Limb (tissue), 2 donors: ENCODE data around the gene METRN.
"Not testable (repeated sequence)": the region's sequence is repeated elsewhere in the genome, so short reads cannot be mapped to it uniquely, and the experiment has no call there.

Experiments used
- DNase-seq, 2 donors: peaks; one replicate each; pipeline ENCODE4 v3.0.0-alpha.2; 2016; ENCODE audit errors: extremely low spot score in 2 of 2

Gene METRN

DNA sequence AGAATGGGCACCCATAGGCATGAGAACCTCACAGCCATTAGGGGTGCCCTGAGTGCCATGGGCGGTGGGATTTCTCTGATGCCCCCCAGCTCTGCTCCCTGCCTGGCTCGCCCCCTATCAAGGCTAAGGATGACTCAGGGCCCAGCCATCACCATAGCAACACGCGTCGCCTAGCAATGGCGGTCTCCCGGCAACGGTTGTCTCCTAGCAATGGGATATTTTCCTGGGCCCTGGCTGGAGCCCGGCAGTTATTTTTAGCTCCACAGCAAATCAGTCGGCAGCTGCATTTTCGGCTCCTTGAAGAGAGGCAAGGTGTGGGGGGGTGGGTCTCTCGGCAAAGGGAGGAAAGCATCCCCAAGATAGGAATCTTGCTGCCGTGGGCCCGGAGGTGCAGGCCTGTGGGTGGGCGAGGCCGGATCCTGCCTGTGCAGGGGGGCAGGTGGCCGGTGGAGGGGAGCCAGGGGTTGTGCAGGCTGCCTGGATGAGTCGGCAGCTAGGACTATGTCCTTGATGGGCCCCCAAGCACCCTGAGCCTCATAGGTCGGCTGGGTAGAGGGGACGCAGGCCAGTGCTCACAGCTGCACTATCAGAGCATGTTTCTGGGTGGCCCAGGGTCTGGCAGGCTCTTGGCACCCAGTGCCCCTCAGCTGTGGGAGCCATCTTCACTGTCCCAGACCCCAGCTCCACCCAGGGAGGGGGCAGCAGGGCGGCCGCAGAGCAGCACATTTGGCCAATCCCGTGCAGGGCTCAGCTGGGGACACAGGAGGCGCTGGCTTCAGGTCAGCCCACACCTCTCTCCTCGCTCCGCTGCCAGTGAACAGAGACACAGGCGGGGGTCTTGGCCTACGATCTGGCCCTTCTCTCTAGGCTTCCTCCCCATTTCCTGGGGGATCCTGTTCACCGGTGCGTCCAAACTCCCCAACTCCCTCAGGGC lies 5.1 kb upstream of the METRN start:
- DNase-seq, result peak; percentile 65 to 89

DNA sequence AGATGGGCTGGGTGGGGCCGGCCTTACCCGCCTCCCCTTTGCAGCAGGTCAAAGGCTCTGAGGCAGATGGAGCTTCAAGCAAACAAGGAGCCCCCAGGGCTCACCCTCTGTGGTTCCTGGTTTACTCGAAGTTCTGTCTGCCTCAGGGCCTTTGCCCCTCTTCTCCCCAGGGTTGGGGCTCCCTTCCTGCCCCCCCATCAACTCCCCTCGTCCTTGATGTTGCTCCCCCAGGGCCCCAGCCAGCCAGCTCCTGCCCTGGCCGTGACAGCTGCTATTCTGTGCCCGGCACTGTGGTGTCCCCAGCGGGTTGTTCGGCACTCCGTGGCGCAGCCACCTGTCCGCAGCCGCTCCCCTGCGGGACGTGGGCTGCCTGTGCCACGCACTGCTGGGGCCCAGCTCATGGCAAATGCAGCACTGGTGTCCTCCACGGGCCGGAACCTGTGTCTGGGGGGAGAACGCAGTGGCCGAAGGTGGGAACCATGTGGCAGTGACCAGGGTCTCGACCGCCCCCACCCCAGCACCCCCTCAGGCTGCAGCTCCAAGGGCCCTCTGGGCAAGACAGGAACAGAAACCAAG lies 4.3 kb upstream of the METRN start:
- no peak for DNase-seq

DNA sequence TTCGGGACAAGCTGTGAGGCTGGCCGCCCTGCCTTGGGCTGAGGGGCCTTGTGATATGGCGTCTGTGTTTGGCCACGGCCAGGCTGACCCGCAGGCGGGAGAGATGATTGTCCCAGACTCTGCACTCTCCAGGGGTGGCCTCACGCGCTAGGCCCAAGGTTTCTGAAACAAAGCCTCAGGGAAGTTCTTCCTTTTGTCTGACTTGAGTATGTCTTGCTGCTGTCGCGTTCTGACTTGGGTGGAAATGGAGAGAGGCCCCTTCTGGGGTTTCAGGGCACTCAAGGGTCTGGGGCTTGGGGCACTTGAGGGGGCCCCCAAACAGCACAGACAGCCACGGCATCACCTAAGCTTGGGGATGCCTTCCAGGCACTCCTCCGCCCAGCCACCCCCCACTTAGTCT lies 3.8 kb upstream of the METRN start:
- DNase-seq, result no peak

DNA sequence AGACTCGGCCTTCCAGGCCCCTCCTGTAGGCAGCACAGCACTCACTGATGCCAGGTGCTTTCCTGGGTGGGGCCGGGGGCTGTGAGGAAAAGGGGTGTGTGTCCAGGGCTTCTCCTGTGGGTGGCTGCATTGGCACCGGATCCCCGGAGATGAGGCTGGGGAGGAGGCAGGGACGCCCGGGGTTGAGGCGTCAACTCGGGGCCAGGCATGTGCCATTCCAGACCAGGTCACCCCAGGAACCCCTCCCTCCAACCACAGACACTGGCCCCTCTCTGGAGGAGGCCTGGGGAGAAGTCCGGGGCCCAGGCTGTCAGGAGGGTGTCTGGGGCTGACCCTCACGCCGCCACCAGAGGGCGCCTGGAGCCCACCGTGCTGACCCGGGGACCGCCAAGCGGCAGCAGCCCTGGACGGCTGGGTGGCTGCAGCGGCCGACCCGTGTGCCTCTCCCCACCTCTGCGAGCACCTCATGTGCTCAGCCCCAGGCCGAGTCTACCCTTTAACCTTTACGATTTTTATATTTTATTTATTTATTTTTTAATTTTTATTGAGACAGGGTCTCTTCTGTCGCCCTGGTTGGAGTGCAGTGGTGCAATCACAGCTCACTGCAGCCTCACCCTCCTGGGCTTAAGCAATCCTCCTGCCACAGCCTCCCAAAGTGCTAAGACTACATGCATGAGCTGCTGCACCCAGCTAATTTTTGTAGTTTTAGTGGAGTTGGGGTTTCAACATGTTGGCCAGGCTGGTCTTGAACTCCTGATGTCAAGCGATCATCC lies 3.2 kb upstream of the METRN start:
- DNase-seq, result peak; percentile 50 to 85

DNA sequence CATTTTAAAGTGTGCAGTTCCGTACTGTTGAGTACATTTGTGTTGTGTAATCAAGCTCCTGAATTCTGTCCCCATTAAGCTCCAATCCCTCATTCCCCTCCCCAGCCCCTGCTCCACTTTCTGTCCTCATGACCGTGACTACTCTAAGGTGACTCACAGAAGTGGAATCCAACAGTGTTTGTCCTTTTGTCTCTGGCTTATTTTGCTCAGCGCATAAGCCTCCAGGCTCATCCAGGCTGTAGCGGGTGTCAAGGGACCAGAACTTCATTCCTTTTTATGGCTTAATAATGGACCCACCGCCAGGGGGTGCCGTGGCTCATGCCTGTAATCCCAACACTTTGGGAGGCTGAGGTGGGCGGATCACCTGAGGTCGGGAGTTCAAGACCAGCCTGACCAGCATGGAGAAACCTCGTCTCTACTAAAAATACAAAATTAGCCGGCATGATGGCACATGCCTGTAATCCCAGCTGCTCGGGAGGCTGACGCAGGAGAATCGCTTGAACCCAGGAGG lies 2.1 kb upstream of the METRN start:
- DNase-seq, result not testable (repeated sequence)

DNA sequence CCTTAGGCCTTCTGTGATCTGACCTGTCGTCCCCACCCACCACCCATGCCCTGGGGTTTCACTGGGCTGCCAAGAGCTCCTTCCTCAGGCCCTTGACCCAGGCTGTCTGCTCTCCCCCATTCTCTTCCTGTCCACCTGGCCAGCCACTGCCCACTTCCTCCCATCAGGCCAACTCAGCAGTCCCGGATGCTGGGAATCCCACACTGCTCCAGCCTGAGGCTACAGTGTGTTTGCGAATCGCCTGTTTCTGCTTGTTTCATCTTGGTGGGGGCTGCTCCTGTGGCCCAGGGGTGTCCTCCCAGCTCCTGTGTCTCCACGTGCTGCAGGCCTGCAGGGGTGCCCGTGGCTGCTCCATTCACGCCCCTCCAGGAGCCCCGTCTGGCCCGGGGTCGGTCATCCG lies 839 bp upstream of the METRN start:
- DNase-seq, result no peak

DNA sequence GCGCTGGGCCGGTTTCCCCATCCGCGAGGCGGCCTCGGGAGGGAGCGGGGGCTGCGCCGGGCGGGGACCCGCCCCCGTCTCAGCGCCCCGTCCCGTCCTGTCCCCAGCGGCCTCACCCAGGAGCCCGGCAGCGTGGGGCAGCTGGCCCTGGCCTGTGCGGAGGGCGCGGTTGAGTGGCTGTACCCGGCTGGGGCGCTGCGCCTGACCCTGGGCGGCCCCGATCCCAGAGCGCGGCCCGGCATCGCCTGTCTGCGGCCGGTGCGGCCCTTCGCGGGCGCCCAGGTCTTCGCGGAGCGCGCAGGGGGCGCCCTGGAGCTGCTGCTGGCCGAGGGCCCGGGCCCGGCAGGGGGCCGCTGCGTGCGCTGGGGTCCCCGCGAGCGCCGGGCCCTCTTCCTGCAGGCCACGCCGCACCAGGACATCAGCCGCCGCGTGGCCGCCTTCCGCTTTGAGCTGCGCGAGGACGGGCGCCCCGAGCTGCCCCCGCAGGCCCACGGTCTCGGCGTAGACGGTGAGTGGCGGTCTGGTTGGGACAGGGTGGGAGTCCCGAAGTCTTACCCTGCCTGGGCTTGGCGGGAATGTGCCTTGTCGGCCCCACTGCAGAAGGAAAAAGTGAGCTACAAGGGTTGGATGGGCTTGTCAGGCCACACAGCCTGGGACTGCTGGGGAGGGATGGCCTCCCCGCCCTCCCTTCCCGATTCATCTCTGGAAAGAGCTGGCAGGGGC lies 720 bp downstream of the METRN start:
- no peak for DNase-seq

DNA sequence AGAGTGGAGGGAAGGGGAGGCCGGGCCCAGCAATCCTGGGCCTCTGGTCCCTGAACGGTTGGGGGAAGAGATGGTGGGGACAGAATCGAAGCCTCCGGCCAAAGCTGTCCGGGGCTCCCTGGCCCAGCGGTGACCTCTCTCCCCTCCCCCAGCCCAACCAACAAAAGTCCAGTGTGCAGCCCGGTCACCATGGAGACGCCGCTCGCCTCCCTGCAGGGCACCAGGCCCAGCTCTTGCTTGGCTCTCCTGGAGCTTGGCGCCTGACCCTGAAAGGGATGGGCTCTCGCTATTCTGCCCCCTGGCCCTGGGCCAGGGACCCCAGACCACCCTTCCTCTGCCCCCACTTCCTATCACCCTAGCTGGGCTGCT lies 1.3 kb downstream of the METRN start:
- DNase-seq, result peak in 1 of 2 donors; percentile 71

DNA sequence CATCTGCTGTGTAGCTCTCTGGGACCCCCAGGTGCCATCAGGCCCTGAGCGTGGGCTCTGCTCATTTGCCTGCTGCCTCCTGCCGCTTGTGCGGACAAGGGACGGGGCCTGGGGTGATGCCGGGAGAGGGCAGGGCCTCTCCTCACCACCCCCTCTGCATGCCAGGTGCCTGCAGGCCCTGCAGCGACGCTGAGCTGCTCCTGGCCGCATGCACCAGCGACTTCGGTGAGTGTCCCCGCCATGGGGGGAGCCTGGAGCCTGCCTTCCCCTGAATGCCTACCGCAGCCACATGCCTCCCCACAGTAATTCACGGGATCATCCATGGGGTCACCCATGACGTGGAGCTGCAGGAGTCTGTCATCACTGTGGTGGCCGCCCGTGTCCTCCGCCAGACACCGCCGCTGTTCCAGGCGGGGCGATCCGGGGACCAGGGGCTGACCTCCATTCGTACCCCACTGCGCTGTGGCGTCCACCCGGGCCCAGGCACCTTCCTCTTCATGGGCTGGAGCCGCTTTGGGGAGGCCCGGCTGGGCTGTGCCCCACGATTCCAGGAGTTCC lies 1.9 kb downstream of the METRN start:
- no peak for DNase-seq

DNA sequence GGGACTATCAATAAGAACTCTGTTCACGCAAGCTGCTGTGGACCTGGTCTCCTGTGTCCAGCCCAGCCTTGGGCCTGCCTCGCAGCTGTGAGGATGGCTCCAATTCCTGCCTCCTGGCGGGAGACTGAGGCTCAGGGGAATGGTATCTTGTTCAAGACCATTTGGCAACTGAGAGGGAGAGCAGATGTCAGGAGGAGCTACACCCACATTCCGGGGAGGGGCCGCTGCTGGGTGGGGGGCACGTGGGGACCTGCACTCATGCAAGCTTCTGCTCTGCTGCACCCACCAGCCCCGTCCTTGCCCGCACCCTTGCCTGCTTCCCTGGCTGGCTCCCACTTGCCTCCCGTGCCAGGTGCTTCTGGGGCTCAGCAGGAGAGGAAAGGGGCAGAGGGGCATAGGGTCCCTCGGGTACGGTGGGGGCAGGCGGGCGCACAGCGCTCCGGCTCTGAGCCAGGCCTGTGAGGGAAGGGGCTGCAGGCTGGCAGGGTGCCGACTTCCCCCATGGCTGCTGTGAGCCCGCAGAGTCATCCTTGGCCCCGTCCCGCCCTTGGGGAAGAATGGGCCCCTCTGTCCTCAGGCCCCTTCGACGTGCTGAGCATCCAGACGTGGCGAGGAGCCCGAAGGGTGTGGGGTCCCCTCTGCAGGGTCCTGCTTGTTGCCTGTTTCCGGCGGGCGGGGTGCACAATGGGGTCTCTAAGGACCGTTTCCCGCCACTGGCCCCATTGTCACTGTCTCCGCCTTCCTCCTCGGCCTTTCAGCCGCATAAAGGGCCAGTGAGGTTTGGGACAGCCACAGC lies 2.7 kb downstream of the METRN start:
- peak in 1 of 2 donors; percentile 68 for DNase-seq

DNA sequence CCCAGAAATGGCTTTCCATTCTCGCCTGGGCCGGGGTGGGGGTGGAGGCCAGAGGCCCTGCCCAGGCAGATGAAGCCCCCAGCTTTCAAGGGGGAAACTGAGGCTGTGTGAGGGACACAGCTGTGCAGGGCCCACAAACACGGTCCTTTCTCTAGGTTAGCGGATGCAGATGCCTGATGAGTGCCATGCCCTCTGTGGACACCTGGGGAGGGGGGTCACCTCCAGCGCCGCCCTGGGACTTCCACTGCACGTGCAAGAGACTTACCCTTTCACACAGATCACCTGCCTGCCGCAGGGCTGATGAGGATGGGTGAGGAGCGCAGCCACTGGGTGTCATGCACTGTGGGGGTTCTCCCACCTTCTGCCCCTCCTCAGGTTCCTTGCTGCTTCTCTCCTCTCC lies 3.5 kb downstream of the METRN start:
- no peak for DNase-seq

DNA sequence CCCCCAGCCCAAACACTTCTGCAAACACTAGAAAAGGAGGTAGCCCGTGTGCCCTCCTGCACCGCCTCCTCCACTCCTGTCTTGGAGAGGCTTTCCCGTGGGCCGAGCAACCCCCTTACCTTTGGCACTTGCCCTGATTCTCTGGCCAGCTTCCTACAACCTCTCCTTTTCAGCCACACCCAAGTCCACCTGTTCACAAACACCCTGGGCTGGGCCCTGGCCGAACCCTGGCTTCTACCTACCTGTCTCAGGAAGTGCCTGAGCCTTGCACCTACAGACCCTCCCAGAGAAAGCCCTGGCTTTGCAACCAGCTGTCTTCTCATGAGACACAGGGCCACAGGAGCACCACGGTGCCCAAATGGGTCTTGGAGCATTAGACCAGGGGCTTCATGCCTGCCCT lies 4.0 kb downstream of the METRN start:
- DNase-seq, result no peak

DNA sequence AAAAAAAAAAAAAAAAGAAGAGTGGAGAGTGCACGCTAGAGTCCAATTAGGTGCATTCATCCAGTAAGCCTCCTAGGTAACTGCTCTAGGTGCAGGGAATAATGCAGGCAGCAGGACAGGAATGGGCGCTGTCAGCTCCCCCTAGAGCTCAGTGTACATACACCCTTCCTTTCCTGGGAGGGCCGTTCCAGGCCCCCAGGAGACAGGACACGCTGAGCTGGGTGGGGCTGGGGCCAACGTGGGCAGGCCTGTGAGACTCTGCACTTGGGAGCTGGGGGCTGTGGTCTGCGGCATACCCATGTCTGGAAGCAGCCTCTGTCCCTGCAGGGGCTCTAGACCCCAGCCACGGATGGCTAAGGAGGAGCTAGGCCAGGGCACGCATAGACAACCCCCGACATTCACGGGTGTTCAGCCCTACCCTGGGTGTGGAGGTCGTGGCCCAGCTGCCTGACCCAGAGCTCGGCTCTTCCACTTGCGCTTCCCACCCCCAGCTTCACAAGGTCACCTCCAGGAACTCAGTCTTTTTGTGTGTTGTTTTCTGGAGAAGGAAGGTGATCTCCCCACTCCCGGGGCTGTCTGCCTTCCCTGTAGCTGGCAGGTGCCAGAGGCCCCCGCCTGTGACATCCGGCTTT lies 5.0 kb downstream of the METRN start:
- no peak for DNase-seq

DNA sequence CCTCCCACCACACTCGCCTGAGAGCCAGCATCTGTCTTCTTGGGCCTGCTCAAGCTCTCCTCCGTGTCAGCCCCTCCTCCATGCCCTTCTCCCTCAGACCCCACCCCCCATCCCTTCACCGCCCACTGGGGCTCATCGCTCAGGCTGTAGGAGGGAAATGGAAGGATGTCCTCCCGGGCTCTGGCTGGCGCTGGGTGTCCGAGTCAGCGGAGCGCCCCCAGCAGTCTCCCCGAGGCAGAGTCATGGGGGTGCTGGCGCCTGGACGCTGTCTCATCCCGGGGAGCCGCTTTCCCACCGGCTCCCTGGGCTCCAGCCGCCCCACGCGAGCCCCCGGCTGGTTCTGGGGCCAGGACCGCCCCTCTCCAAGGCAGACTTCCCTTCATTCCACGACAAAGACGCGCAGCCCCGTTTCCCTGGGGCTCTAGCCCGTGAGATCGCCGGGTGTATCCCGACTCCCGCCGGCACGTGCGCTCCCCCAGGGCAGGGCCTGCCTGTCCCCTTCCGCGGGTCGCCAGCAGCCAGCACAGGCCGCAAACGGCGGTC lies 5.6 kb downstream of the METRN start:
- peak in 1 of 2 donors; percentile 81 for DNase-seq

DNA sequence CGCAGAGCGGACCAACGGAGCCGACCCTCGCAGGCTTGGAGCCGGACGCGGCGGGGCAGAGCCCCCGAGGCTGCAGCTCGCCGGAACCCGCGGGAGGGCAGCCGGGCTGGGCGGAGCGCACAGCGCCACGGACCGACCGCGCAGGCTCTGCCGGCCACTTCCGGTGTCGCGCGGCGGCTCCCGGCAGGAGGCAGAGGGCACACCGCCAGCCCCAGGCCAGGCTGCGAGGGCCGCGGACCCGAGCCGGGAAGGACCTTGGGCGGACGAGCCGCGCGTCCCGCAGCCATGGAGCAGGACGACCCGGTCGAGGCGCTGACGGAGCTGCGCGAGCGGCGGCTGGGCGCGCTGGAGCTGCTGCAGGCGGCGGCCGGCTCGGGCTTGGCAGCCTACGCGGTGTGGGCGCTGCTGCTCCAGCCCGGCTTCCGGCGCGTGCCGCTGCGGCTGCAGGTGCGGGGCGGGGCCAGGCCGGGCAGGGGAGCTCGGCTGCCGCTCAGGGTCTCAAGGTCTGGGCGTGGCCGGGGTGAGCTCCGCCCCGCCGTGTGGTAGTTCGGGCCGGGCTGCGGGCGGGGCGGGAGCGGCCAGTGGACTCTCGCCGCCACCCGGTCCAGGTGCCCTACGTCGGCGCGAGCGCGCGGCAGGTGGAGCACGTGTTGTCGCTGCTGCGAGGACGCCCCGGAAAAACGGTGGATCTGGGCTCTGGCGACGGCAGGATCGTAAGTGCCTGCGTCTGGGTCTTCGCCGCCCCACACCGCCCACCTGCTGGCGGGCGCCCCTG lies 6.3 kb downstream of the METRN start, which contains the start of gene ANTKMT:
TSS of gene ANTKMT (plus strand) at position 157 of the 775 bp plus-strand sequence. CDS start at position 286, 129 bp downstream.
- DNase-seq, result peak; percentile 64 to 89

DNA sequence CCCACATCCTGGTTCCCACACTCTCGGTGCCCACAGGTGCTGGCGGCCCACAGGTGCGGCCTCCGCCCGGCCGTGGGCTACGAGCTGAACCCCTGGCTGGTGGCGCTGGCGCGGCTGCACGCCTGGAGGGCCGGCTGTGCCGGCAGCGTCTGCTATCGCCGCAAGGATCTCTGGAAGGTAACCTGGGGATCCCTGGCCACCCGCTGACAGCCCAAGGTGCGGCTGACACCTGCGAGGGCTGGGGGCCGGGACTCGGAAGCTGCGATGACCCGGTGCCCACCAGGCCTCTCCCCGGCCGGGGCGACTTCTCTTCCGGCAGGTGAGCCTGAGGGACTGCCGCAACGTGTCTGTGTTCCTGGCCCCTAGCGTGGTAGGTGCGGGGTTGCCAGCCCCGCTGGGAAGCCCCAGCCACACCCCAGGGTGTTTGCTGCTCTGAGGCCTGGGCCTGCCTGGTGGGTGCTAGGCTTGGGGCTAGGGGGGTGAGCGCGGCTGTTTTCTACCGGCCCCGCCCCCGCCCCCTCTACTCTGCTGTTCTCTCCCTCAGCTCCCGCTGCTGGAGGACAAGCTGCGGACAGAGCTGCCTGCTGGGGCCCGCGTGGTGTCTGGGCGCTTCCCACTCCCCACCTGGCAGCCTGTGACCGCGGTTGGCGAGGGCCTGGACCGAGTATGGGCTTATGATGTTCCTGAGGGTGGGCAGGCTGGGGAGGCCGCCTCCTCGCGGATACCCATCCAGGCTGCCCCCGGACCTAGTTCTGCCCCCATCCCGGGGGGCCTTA lies 7.0 kb downstream of the METRN start:
- no peak for DNase-seq

DNA sequence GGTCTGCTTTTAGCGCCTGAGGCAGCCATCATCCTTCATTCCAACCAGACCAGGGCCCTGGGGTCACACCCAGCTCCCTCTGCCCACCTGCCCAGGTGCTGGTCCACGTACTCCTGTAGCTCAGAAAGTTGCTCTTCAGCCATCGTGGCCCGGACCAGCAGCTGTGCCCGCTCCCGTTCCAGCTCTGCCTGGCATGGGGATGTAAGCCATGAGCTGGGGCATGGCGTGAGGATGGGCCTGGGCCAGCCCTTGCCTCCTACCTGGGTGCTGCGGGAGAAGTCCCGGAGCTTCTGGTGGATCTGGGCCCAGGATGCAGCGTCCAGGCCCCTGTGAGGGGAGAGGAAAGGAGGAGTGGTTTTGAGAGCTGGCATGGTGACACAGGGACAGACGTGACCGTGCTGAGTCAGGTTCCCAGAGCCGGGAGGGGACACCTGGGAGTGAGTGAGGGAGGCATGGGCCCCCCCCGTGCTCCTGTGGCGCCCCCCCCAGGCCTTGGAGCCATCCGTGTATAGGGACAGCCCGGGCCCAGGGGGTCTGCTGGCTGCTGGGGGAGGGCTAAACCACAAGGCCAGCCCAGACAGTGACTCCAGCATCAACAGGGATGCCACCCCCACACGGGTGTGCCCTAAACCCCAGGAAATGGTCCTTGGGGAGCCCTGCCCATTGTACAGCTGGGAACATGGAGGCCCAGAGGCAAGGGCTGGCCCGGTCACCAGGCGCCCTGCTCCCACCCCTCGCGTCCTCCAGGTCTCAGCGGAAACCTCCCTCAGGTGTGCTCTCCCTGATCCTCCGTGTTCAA lies 8.1 kb downstream of the METRN start:
- no peak for DNase-seq
